Activated T-helper 1 cell treated with anti-CD3 and anti-CD28 coated beads, Interleukin-12 subunit alpha, Interleukin-12 subunit beta, Interleukin-2, Interleukin-4 antibody, amounts not matched to agents 30 ng/mL and 10 ng/mL and 1 ng/mL, durations not matched to agents 14 hours and 24 hours and 36 hours (primary cell): ENCODE data around the gene SLC12A7. TPM values are rescaled to one million over a fixed set of nuclear protein-coding genes. Genes with fewer than 3 reads are reported as not detected.

Experiments
- DNase-seq: peaks from one replicate; pipeline ENCODE4 v3.0.0; 2021; ENCODE audit warnings: low spot score
- H3K27ac Mint-ChIP-seq: one replicate; pipeline ENCODE4 v1.8.0; 2021; ENCODE audit warnings: mild to moderate bottlenecking, mixed read lengths
- H3K27me3 Mint-ChIP-seq: one replicate; pipeline ENCODE4 v1.8.0; 2022; ENCODE audit warnings: mild to moderate bottlenecking, moderate library complexity, mixed read lengths; ENCODE audit not compliant: insufficient read depth
- H3K36me3 Mint-ChIP-seq: one replicate; pipeline ENCODE4 v1.8.0; 2021; ENCODE audit warnings: low read depth, mixed read lengths
- H3K4me1 Mint-ChIP-seq: one replicate; pipeline ENCODE4 v1.8.0; 2021; ENCODE audit warnings: low read depth, mixed read lengths
- H3K4me3 Mint-ChIP-seq: one replicate; pipeline ENCODE4 v1.8.0; 2021; ENCODE audit warnings: mild to moderate bottlenecking, moderate library complexity, mixed read lengths
- H3K9me3 Mint-ChIP-seq: one replicate; pipeline ENCODE4 v1.8.0; 2021; ENCODE audit warnings: mixed read lengths
- intact Hi-C: fragments of 100-400 bp; cut with micrococcal nuclease; formaldehyde crosslinking; loops from one replicate; pipeline ENCODE4 v1.15.1; 2024
- total RNA-seq: library from RNA; stranded (reverse); gene quantifications from 2 replicates; pipeline ENCODE4 v1.2.3, GENCODE V29; 2022

Gene SLC12A7
- total RNA-seq, 1 donor from 2014 or later = 24.4 TPM

DNA sequence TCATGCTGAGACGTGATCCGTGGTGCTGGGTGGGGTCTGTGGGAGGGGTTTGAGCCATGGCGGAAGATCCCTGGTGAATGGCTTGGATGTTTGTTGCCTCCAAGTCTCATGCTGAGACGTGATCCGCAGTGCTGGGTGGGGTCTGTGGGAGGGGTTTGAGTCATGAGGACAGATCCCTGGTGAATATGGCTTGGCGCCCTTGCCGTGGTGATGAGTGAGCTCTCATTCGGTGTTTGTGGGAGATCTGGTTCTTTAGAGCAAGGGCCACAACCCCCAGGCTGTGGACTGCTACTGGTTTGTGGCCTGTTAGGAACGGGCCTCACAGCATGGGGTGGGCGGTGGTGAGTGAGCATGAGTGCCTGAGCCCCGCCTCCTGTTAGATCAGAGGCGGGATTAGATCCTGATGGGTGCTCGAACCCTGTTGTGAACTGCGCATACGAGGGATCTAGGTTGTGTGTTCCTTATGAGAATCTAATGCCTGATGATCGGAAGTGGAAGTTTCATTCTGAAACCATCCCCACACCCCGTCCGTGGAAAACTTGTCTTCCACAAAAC, 72.1 kb downstream of the SLC12A7 start:
- H3K4me3 Mint-ChIP-seq = no peak overlapping the region
- DNase-seq = no peak
- H3K9me3 Mint-ChIP-seq = peaks cover 44% of the 10 kb centered on the region
- H3K27ac Mint-ChIP-seq = no peak overlapping the region
- H3K4me1 Mint-ChIP-seq = no peaks in the 10 kb centered on the region
- intact Hi-C loops = no loop called here
- peaks cover 19% of the 10 kb centered on the region for H3K36me3 Mint-ChIP-seq
- no peaks in the 10 kb centered on the region for H3K27me3 Mint-ChIP-seq

DNA sequence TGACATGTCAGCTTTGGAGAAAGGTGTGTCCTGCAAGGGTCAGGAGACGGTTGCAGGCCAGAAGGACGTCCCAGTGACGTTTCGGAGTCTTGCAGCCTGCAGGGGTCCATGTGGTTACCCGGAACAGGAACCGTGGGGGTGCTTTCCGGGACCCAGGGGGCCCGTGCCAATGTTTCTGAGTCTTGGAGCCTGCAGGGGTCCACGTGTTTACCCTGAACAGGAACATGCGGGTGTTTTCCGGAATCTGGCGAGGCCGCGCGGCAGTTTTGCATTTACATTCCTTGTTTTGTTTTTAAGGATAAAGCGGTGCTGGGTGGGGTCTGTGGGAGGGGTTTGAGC, 72.7 kb downstream of the SLC12A7 start:
- H3K27ac Mint-ChIP-seq = no peak overlapping the region
- intact Hi-C loops = no loop called here
- no peak overlapping the region for H3K4me3 Mint-ChIP-seq
- no peaks in the 10 kb centered on the region for H3K27me3 Mint-ChIP-seq
- H3K9me3 Mint-ChIP-seq = peaks cover 38% of the 10 kb centered on the region
- H3K4me1 Mint-ChIP-seq = no peaks in the 10 kb centered on the region
- no peak for DNase-seq
- peaks cover 17% of the 10 kb centered on the region for H3K36me3 Mint-ChIP-seq

DNA sequence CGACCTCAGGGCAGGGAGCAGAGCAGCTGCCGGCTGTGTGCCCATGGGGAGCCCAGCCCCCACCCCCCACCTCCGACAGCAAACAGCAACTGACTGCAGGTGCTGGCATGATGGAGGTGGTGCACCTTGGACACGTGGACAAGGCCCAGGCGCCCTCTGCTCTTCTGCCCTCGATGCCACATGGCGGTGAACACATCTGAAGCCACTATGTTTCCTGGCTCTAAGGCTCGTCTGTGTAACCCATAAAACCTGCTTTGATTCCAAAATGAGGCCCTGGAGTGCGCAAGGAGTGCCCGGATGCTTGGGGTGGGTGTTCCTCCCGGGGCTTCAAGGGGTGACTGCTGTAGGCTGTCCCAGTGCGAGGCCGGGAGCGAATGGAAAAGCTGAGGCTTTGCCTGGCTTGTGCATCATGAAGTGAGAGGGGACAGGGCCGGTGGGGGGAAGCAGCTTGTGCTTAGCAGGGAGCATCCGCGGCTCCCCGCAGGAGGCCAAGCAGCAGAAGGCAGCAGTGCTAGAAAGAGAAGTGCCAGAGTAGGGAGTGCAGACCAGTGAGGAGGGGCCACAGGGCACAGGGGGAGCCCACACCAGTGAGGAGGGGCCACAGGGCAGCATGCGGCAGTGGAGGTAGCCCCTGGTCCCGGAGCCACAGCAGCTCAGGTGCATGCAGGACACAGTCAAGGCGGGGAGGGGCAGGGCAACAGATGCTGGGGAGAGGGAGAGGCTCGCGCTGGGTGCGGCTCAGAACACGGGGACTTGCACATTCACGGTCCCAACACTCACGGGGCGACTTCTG, 73.2 kb downstream of the SLC12A7 start:
- H3K4me3 Mint-ChIP-seq = no peak overlapping the region

DNA sequence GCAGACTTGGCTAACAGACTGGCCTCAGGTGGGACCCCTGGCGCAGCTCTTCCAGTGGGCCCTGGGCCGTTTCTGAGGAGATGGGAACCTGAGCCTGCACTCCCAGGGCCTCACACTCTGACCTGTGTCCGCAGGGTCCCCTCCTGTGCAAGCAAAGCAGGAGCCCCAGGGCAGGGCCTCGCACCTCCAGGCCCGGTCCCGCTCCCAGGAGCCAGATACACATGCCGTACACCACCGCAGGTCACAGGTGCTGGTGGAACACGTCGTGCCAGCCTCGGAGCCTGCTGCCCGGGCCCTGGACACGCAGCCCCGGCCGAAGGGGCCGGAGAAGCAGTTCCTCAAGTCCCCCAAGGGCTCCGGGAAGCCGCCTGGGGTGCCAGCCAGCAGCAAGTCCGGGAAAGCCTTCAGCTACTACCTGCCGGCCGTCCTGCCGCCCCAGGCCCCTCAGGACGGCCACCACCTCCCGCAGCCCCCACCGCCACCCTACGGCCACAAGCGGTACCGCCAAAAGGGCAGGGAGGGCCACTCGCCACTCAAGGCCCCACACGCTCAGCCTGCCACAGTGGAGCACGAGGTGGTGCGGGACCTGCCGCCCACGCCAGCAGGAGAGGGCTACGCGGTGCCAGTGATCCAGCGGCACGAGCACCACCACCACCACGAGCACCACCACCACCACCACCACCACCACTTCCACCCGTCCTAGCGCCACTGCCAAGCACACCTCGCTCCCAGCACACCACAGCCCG, 74.0 kb downstream of the SLC12A7 start:
- Mint-ChIP-seq H3K4me1 (no peaks in the 10 kb centered on the region), H3K27me3 (no peaks in the 10 kb centered on the region), H3K9me3 (peaks cover 25% of the 10 kb centered on the region), H3K27ac (no peak overlapping the region), H3K4me3 (no peak overlapping the region), H3K36me3 (peaks cover 10% of the 10 kb centered on the region)
- DNase-seq = no peak
- intact Hi-C loops = no loop called here

More for the DNA sequence above, 73.2 kb downstream of the SLC12A7 start:
- H3K9me3 Mint-ChIP-seq = peaks cover 33% of the 10 kb centered on the region
- H3K36me3 Mint-ChIP-seq = peaks cover 15% of the 10 kb centered on the region
- intact Hi-C loops = no loop called here
- no peaks in the 10 kb centered on the region for H3K27me3 Mint-ChIP-seq
- no peaks in the 10 kb centered on the region for H3K4me1 Mint-ChIP-seq
- DNase-seq = no peak
- H3K27ac Mint-ChIP-seq = no peak overlapping the region

DNA sequence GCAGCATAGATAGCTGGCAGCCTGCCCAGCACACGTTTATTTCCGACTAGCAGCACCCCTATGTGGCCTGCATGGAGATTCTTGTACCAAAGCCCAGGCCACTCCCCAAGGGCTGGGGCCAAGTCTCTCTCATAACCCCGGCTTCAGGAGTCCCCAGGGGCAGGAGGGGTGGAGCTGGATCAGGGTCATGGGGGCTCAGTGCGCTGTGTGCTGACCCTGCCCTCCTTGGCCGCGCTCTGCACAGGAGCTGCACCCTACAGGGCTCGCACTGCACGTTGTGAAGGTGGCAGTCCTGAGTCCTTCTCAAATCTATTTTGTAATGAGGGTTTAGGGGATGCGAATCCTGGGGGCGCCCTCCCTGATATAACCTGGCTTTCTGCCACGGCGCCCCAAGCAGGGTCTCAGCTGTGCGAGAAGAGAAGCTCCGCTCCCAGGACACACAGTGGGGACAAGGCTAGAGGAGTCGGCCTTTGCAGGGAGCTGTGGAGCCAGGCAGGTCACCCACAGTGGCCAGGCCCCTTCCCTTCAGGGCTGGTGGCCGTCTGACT, 74.7 kb downstream of the SLC12A7 start:
- Mint-ChIP-seq H3K36me3 (peaks cover 6% of the 10 kb centered on the region), H3K27ac (no peak overlapping the region)
- intact Hi-C loops = no loop called here

DNA sequence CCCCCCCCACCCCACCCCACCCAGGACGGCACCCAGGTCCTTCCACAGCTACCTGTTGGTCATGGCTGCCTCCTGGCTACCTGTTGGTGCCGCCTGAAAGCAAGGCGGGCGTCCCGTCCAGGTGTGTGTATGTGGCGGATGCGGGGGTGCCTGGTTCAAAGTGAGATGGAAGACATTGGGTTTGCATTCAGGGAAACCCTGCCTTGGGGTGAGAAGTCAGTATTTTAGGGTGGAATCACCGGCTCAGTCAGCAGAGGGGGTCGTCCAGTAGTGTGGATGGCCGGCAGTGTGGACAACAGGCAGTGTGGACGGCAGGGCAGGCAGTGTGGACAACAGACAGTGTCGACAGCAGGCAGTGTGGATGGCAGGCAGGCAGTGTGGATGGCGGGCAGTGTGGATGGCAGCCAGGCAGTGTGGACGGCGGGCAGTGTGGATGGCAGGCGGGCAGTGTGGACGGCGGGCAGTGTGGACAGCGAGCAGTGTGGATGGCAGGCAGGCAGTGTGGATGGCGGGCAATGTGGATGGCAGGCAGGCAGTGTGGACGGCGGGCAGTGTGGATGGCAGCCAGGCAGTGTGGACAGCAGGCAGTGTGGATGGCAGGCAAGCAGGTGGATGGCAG, 75.2 kb downstream of the SLC12A7 start:
- DNase-seq = no peak
- Mint-ChIP-seq H3K27ac (no peak overlapping the region), H3K4me1 (no peaks in the 10 kb centered on the region), H3K27me3 (no peaks in the 10 kb centered on the region), H3K9me3 (peaks cover 13% of the 10 kb centered on the region), H3K36me3 (peaks cover 5% of the 10 kb centered on the region), H3K4me3 (no peak overlapping the region)
- intact Hi-C loops = no loop called here

More for the DNA sequence above, 74.7 kb downstream of the SLC12A7 start:
- no peaks in the 10 kb centered on the region for H3K27me3 Mint-ChIP-seq
- H3K9me3 Mint-ChIP-seq = peaks cover 19% of the 10 kb centered on the region
- H3K4me3 Mint-ChIP-seq = no peak overlapping the region
- DNase-seq = no peak
- H3K4me1 Mint-ChIP-seq = no peaks in the 10 kb centered on the region

DNA sequence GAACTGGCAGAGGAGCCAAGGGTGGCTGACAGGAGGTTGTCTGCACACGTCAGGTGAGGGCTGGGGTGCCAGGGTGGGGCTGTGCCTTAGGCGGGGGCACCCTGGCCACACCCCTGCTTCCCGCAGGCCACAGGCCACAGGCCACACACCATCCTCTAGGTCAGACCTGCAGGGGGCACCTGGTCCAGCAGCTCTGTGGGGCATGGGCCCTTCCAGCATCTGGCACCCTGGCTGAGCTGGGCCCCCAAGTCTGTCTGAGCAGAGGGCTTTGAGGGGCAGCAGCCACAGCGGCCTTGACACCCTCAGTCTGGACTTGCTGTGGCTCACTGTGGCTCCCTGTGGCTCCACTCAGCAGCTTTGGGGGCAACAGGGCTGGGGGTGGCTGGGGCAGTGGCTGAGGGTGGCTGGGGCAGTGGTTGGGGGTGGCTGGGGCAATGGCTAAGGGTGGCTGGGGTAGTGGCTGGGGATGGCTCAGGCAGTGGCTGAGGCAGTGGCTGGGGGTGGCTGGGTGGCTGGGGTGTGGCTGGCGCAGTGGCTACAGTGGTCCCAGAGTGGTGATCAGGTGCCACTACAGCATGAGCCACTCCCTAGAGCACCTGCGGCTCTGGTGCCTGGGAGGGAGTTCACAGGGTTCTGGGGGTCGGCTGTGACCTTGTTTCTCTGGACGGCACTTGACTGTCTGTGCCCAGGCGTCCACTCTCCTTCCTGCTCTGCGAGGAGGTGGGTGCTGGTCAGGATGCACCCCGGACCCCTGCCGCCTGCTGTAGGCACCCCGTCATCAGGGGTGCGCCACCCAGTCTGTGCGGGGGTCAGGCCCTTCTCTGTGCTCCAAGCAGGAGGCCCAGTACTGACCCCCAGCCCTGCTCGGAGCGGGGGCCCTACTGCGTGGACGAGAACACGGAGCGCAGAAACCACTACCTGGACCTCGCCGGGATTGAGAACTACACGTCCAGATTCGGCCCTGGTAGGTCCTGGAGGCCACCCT, 76.2 kb downstream of the SLC12A7 start:
- H3K4me3 Mint-ChIP-seq = no peak overlapping the region
- H3K4me1 Mint-ChIP-seq = no peaks in the 10 kb centered on the region
- intact Hi-C loops = no loop called here
- no peak overlapping the region for H3K27ac Mint-ChIP-seq
- no peaks in the 10 kb centered on the region for H3K27me3 Mint-ChIP-seq
- DNase-seq = no peak
- peaks cover 4% of the 10 kb centered on the region for H3K9me3 Mint-ChIP-seq
- H3K36me3 Mint-ChIP-seq = no peaks in the 10 kb centered on the region

DNA sequence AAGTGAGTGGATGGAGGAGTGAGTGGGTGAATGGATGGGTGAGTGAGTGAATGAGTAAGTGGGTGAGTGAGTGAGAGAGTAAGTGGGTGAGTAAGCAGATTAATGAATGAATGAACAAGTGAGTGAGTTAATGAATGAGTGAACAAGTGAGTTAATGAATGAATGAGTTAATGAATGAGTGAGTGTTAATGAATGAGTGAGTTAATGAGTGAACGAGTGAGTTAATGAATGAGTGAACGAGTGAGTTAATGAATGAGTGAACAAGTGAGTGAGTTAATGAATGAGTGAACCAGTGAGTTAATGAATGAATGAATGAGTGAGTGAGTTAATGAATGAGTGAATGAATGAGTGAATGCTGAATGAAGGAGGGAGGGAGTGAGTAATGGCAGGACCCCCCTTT, 76.9 kb downstream of the SLC12A7 start:
- no peaks in the 10 kb centered on the region for H3K4me1 Mint-ChIP-seq
- no peaks in the 10 kb centered on the region for H3K9me3 Mint-ChIP-seq
- DNase-seq = no peak
- no peaks in the 10 kb centered on the region for H3K27me3 Mint-ChIP-seq
- no peaks in the 10 kb centered on the region for H3K36me3 Mint-ChIP-seq
- no peak overlapping the region for H3K27ac Mint-ChIP-seq
- no peak overlapping the region for H3K4me3 Mint-ChIP-seq
- intact Hi-C loops = no loop called here

DNA sequence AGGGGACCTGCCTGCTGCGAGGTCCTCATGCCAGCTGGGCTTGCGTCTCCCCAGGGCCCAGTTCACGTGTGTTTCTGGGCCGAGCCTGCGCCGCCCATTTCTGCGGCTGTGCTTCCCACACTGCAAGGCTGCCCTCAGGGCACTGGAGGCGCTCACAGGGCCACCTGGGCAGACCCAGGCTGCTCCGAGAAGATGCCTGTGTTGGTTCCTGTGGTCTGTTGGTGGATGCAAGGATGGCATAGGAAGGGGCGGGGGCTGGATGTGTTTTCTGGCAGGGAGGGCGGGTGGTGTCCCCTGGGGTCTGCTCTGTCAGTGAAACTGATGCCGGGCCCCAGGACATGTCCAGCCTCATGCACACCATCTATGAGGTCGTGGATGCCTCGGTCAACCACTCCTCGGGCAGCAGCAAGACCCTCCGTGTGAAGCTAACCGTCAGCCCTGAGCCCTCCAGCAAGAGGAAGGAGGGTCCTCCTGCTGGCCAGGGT, 77.4 kb downstream of the SLC12A7 start:
- intact Hi-C loops = no loop called here

DNA sequence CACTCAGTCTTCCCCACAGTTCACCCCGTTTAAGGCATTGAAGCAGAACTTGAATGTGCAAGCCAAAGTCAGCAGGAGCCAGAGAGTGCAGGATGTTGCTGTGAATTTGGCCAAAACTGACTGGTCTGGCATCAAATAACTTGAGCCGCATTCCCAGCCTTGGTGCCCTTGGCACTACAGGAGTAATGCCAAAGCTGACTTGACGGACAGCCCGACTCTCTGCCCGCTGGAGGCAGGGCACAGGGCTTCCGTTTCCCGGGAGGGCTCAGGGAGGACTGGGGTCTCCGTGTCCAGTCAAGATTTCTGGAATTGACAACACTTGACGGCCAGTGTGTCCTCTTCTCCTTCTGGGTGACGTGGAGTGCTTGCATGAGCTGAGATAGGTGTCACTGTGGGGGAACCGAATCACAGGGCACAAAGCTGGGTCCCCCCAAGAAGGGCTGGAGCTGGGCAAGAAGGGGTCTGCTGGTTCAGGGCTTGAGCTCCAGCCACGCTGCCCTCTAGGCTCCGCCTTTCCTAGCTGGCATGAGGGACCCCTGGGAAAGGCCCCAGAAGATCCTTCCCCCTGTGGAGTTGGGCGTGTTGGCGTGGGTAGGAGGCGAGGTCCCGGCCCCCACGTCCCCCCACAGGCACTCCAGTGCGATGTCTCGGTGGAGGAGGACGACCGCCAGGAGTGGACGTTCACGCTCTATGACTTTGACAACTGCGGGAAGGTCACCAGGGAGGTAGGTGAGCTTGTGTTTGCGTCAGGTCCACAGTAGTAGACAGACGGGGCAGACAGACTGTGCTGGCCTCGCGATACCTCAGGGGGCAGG, 78.0 kb downstream of the SLC12A7 start:
- Mint-ChIP-seq H3K9me3 (no peaks in the 10 kb centered on the region), H3K27me3 (no peaks in the 10 kb centered on the region)
- DNase-seq = no peak

More for the DNA sequence above, 77.4 kb downstream of the SLC12A7 start:
- Mint-ChIP-seq H3K4me1 (no peaks in the 10 kb centered on the region), H3K36me3 (no peaks in the 10 kb centered on the region), H3K27me3 (no peaks in the 10 kb centered on the region), H3K4me3 (no peak overlapping the region), H3K27ac (no peak overlapping the region), H3K9me3 (no peaks in the 10 kb centered on the region)
- DNase-seq = no peak

DNA sequence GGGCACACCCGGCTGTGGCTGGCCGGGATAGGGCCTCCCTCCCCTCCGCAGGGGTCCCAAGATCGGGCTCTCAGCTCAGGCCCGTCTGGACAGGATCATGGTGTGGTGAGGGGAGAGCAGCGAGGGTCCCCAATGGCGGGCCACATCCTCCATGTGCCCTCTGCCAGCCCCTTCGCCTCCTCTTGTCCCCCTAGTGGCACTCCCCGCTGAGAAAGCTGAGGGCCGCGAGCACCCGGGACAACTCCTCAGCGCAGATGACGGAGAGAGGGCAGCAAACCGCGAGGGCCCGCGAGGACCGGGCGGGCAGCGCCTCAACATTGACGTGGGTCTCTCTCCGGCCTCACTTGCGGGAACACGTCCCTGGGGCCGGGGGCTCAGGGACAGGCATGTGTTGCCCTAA, 78.7 kb downstream of the SLC12A7 start:
- H3K9me3 Mint-ChIP-seq = no peaks in the 10 kb centered on the region
- intact Hi-C loops = no loop called here

More for the DNA sequence above, 78.0 kb downstream of the SLC12A7 start:
- Mint-ChIP-seq H3K4me1 (no peaks in the 10 kb centered on the region), H3K36me3 (no peaks in the 10 kb centered on the region), H3K27ac (no peak overlapping the region), H3K4me3 (no peak overlapping the region)
- intact Hi-C loops = no loop called here

More for the DNA sequence above, 78.7 kb downstream of the SLC12A7 start:
- DNase-seq = no peak
- Mint-ChIP-seq H3K36me3 (no peaks in the 10 kb centered on the region), H3K4me1 (no peaks in the 10 kb centered on the region), H3K27me3 (no peaks in the 10 kb centered on the region), H3K4me3 (no peak overlapping the region), H3K27ac (no peak overlapping the region)
